ENCODE results near the gene DCDC1. TPM values are rescaled to one million over a fixed set of nuclear protein-coding genes. Genes with fewer than 3 reads are reported as not detected.

Gene DCDC1
- total and polyA plus RNA-seq, 9 of the 15 experiments (the other 6 are each of a cell fraction or from before 2014, with no cell fraction given), result 0.05 to 0.18 (median 0.08) TPM; not detected in 3

DNA sequence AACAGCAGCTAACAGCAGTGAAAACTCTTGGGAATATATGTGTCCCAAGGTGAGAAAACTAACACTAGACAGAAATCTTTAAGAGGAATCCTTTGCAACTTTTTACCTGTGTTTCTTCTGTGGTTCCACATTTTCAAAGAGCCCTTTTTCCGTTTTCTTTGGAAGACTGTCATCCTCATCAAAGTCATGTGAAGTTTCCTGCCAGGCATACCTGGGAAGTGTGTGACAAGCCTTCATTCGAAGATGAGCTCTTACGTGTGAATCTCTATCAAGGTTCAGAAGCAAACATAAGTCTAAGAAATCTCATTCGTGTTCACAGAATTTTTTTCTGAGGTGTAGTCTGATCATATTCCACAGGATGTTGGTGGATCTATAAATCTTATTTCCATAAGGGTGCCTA is 452.8 kb downstream of the DCDC1 start:
- H3K4me2 ChIP-seq (ENCODE audit: insufficient read depth, low read length), result no peak overlapping the region
- H4K20me1 ChIP-seq (replicated peaks; ENCODE audit: control insufficient read depth, insufficient read depth, low read length), result no peaks in the 10 kb centered on the region
- H3K79me2 ChIP-seq (ENCODE audit: control insufficient read depth, insufficient read depth, low read length), result no peaks in the 10 kb centered on the region
- FAIRE-seq, result no peak
- in situ Hi-C loops (cut with MboI) (loop anchor here (5.0 kb wide), 1 partner anchor 569 kb away; no protein-coding TSS in a partner anchor), intact Hi-C loops (cut with micrococcal nuclease) (loop anchor here (10.0 kb wide), 1 partner anchor 1482 kb away; no protein-coding TSS in a partner anchor)
- no peak overlapping the region for H2AFZ ChIP-seq (ENCODE audit: low read depth, low read length)
- ChIA-PET POLR2A (no interaction called here), CTCF (ENCODE audit: low intra/inter-chr PET ratio) (no interaction called here)
- no peak for DNase-seq (ENCODE audit: extremely low read depth in 1 of 4, low spot score in 3 of 4)
- no peaks in the 10 kb centered on the region for H3K36me3 ChIP-seq (ENCODE audit: control insufficient read depth, insufficient read depth, low read length)
- H3K9me1 ChIP-seq (ENCODE audit: control insufficient read depth, insufficient read depth, low read length), result no peaks in the 10 kb centered on the region
- no peak overlapping the region for H3K27ac ChIP-seq (ENCODE audit: extremely low read depth, low read depth, low read length)
- H3K4me1 ChIP-seq (replicated peaks in 1 of 2; ENCODE audit: control insufficient read depth in 2 of 2, insufficient read depth in 2 of 2, low read length in 2 of 2), result no peaks in the 10 kb centered on the region
- H3K9ac ChIP-seq (ENCODE audit: insufficient read depth in 1 of 2, low read depth in 2 of 2, low read length in 2 of 2), result no peak overlapping the region
- no peak overlapping the region for H3K4me3 ChIP-seq
- ATAC-seq, result no peak
- no peaks in the 10 kb centered on the region for H3K27me3 ChIP-seq (ENCODE audit: control insufficient read depth in 2 of 2, insufficient read depth in 2 of 2, low read length in 2 of 2)
- TF ChIP-seq ZNF134 (CRISPR knock-in tag; conservative IDR thresholded peaks at IDR 0.05) (no peak), ZNF584 (CRISPR knock-in tag; IDR thresholded peaks at IDR 0.05; ENCODE audit: low read depth) (no peak), PHTF2 (CRISPR knock-in tag; IDR thresholded peaks at IDR 0.05) (no peak), ZKSCAN3 (CRISPR knock-in tag; IDR thresholded peaks at IDR 0.05) (no peak), HOXB6 (CRISPR knock-in tag; IDR thresholded peaks at IDR 0.05; ENCODE audit: borderline replicate concordance) (no peak), ZNF609 (CRISPR knock-in tag; IDR thresholded peaks at IDR 0.05; ENCODE audit: borderline replicate concordance) (no peak), ZNF24 (IDR thresholded peaks at IDR 0.05) (no peak), CHD2 (IDR thresholded peaks at IDR 0.05; ENCODE audit: low read depth, low read length) (no peak)
- WGBS (ENCODE audit: insufficient coverage, low coverage, missing lambda C conversion rate), result 0% methylated on average over 4 of the region's 4 CpGs
- BruUV-seq (replicated peaks), result no TSS peak
- no peaks in the 10 kb centered on the region for H3K9me3 ChIP-seq (replicated peaks; ENCODE audit: control insufficient read depth, insufficient read depth, low read depth, low read length)

Measured in K562 (cell line).